IMR-90 (cell line): ENCODE measurements around the gene EFCC1. TPM values are rescaled to one million over a fixed set of nuclear protein-coding genes. Genes with fewer than 3 reads are reported as not detected.
A peak's percentile ranks its signal among the peaks of the same experiment; 100 is the strongest.

Experiments used
- ATAC-seq: fragments of 200-7000 bp; cut with Tn5 transposase; 2 replicates; pipeline ENCODE4 v1.9.1; 2020; ENCODE audit warnings: low read depth, mild to moderate bottlenecking, moderate library complexity
- BruUV-seq: library from RNA; stranded (reverse); fragments of 400-500 nt; replicated peaks from 2 replicates; lab custom pipeline; 2021; lab: Mats Ljungman, UMichigan
- CTCF ChIA-PET: fragments of 300-600 bp; formaldehyde crosslinking; extraction: SDS; loops from one replicate; lab custom pipeline; 2021; ENCODE audit warnings: antibody characterized with exemption; lab: Yijun Ruan, JAX
- POLR2A ChIA-PET: fragments of 300-600 bp; sonication (Branson Sonifier 250); formaldehyde crosslinking; loops from one replicate; lab custom pipeline; 2022; ENCODE audit warnings: antibody characterized with exemption; ENCODE audit not compliant: unreplicated experiment; lab: Charles Lee
- DNase-seq: peaks from one replicate; pipeline ENCODE4 v3.0.0; 2013
- H2AFZ ChIP-seq: replicated peaks from 2 replicates; pipeline ENCODE3; 2013; ENCODE audit warnings: low read length, mild to moderate bottlenecking; ENCODE audit not compliant: poor library complexity
- H2AK5ac ChIP-seq: 2 replicates; pipeline ENCODE4 v1.6.1; 2013; ENCODE audit warnings: low read depth, low read length, inconsistent platforms
- H2AK9ac ChIP-seq: replicated peaks from 2 replicates; pipeline ENCODE3; 2013; ENCODE audit warnings: mild to moderate bottlenecking, low read depth, low read length, moderate library complexity; ENCODE audit not compliant: poor library complexity
- H2BK120ac ChIP-seq: 2 replicates; pipeline ENCODE4 v1.6.1; 2013; ENCODE audit warnings: low read depth, low read length, inconsistent platforms
- H2BK15ac ChIP-seq: 3 replicates; pipeline ENCODE4 v1.6.1; 2013; ENCODE audit warnings: low read depth, low read length, inconsistent platforms
- H2BK20ac ChIP-seq: 2 replicates; pipeline ENCODE4 v1.6.1; 2013; ENCODE audit warnings: low read depth, mild to moderate bottlenecking, inconsistent platforms, low read length, moderate library complexity
- H2BK5ac ChIP-seq: 2 replicates; pipeline ENCODE4 v1.6.1; 2013; ENCODE audit warnings: mild to moderate bottlenecking, low read depth, low read length, inconsistent platforms; ENCODE audit not compliant: poor library complexity, severe bottlenecking
- H3K14ac ChIP-seq: replicated peaks from 2 replicates; pipeline ENCODE4 v1.6.1; 2013; ENCODE audit warnings: low read depth, low read length, inconsistent platforms
- H3K18ac ChIP-seq: 2 replicates; pipeline ENCODE4 v1.6.1; 2013; ENCODE audit warnings: low read depth, low read length, control low read depth
- H3K23ac ChIP-seq: 2 replicates; pipeline ENCODE4 v1.6.1; 2013; ENCODE audit warnings: low read depth, low read length, inconsistent platforms
- H3K27ac ChIP-seq: 2 replicates; pipeline ENCODE4 v1.5.1; 2013; ENCODE audit warnings: mild to moderate bottlenecking, control low read depth, low read length; ENCODE audit not compliant: insufficient read depth
- H3K27me3 ChIP-seq: 2 replicates; pipeline ENCODE4 v1.6.1; 2013; ENCODE audit warnings: low read length; ENCODE audit not compliant: control insufficient read depth, insufficient read depth
- H3K36me3 ChIP-seq: 2 replicates; pipeline ENCODE4 v1.6.1; 2013; ENCODE audit warnings: low read length, mixed read lengths; ENCODE audit not compliant: control insufficient read depth, insufficient read depth
- H3K4ac ChIP-seq: 2 replicates; pipeline ENCODE4 v1.6.1; 2013; ENCODE audit warnings: low read depth, low read length, inconsistent platforms
- H3K4me1 ChIP-seq: 2 replicates; pipeline ENCODE4 v1.6.1; 2013; ENCODE audit warnings: low read length, mixed read lengths; ENCODE audit not compliant: control insufficient read depth, insufficient read depth
- H3K4me2 ChIP-seq: 2 replicates; pipeline ENCODE4 v1.6.1; 2013; ENCODE audit warnings: low read depth, mild to moderate bottlenecking, control low read depth, low read length, moderate library complexity
- H3K4me3 ChIP-seq: 2 replicates; pipeline ENCODE4 v1.5.1; 2013; ENCODE audit warnings: low read depth, mild to moderate bottlenecking, control low read depth, low read length, moderate library complexity; ENCODE audit not compliant: insufficient read depth
- H3K56ac ChIP-seq: 2 replicates; pipeline ENCODE4 v1.6.1; 2013; ENCODE audit warnings: low read length, inconsistent platforms; ENCODE audit not compliant: insufficient read depth; ENCODE audit errors: extremely low read depth
- H3K79me1 ChIP-seq, 2 experiments: 2 replicates each; pipeline ENCODE4 v1.6.1; 2013; ENCODE audit warnings: low read length in 2 of 2, inconsistent platforms in 1 of 2, low read depth in 1 of 2
- H3K9ac ChIP-seq: 2 replicates; pipeline ENCODE4 v1.6.1; 2013; ENCODE audit warnings: low read depth, low read length, control low read depth
- H3K9me1 ChIP-seq: 2 replicates; pipeline ENCODE4 v1.6.1; 2013; ENCODE audit warnings: low read length, inconsistent platforms; ENCODE audit not compliant: insufficient read depth
- H3K9me3 ChIP-seq: 2 replicates; pipeline ENCODE4 v1.6.1; 2013; ENCODE audit warnings: low read length; ENCODE audit not compliant: control insufficient read depth, insufficient read depth
- H4K20me1 ChIP-seq: 2 replicates; pipeline ENCODE4 v1.6.1; 2013; ENCODE audit warnings: low read length, inconsistent platforms; ENCODE audit not compliant: insufficient read depth
- H4K5ac ChIP-seq: 2 replicates; pipeline ENCODE4 v1.6.1; 2013; ENCODE audit warnings: mild to moderate bottlenecking, low read depth, low read length, control low read depth
- H4K8ac ChIP-seq, 2 experiments: 2 replicates each; pipeline ENCODE4 v1.6.1; 2013; ENCODE audit warnings: low read depth in 2 of 2, low read length in 2 of 2, control low read depth in 1 of 2, inconsistent platforms in 1 of 2
- H4K91ac ChIP-seq: 2 replicates; pipeline ENCODE4 v1.6.1; 2013; ENCODE audit warnings: low read depth, low read length, inconsistent platforms; ENCODE audit not compliant: insufficient read depth
- BHLHE40 ChIP-seq: fragments of 150-350 bp; IDR thresholded peaks from 2 replicates; pipeline ENCODE4 v1.6.1; 2016; ENCODE audit warnings: mild to moderate bottlenecking, low read depth, low read length
- CEBPB ChIP-seq: IDR thresholded peaks from 2 replicates; pipeline ENCODE4 v1.6.1; 2012; ENCODE audit warnings: low read depth, low read length, improper control_type of control experiment
- CHD1 ChIP-seq: IDR thresholded peaks from 2 replicates; pipeline ENCODE4 v1.6.1; 2012; ENCODE audit warnings: low read depth, low read length, improper control_type of control experiment
- CTCF ChIP-seq: conservative IDR thresholded peaks from 2 replicates; pipeline ENCODE4 v1.5.1; 2012; ENCODE audit warnings: mild to moderate bottlenecking, low read depth, low read length, improper control_type of control experiment
- FOS ChIP-seq: fragments of 150-350 bp; IDR thresholded peaks from 2 replicates; pipeline ENCODE4 v1.6.1; 2016; ENCODE audit warnings: low read depth, low read length
- MAFK ChIP-seq: IDR thresholded peaks from 2 replicates; pipeline ENCODE4 v1.6.1; 2012; ENCODE audit warnings: low read depth, low read length, improper control_type of control experiment
- MAZ ChIP-seq: IDR thresholded peaks from 2 replicates; pipeline ENCODE4 v1.6.1; 2012; ENCODE audit warnings: low read depth, mild to moderate bottlenecking, low read length, improper control_type of control experiment, moderate library complexity, borderline replicate concordance
- MXI1 ChIP-seq: IDR thresholded peaks from 2 replicates; pipeline ENCODE4 v1.6.1; 2012; ENCODE audit warnings: low read depth, mild to moderate bottlenecking, low read length, moderate library complexity, borderline replicate concordance
- NFE2L2 ChIP-seq: fragments of 150-350 bp; IDR thresholded peaks from 2 replicates; pipeline ENCODE4 v1.6.1; 2016; ENCODE audit warnings: low read depth, mild to moderate bottlenecking, low read length
- POLR2A ChIP-seq: IDR thresholded peaks from 2 replicates; pipeline ENCODE4 v1.6.1; 2012; ENCODE audit warnings: mild to moderate bottlenecking, low read depth, low read length
- RAD21 ChIP-seq: IDR thresholded peaks from 2 replicates; pipeline ENCODE4 v1.6.1; 2012; ENCODE audit warnings: low read length, improper control_type of control experiment
- RFX5 ChIP-seq: IDR thresholded peaks from 2 replicates; pipeline ENCODE4 v1.8.0; 2012; ENCODE audit warnings: low read depth, mild to moderate bottlenecking, low read length, moderate library complexity
- WGBS, 2 experiments: methylation state at CpG; one replicate each; pipeline versions ENCODE4 v1.1.5 to v1.1.7; 2013; ENCODE audit warnings: missing lambda C conversion rate in 2 of 2; ENCODE audit not compliant: insufficient read length in 1 of 2; ENCODE audit errors: extremely low coverage in 2 of 2; 5-methylcytosine and 5-hydroxymethylcytosine counted together
- dilution Hi-C: fragments of 300-500 bp; cut with HindIII; formaldehyde crosslinking; loops from one replicate; pipeline ENCODE4 v1.14.3; 2018; ENCODE audit warnings: low sequenced_read_pairs; ENCODE audit not compliant: unreplicated experiment
- in situ Hi-C: fragments of 300-500 bp; cut with MboI; formaldehyde crosslinking; loops from 3 replicates; pipeline ENCODE4 v1.14.3; 2019; ENCODE audit warnings: low sequenced_read_pairs, inconsistent platforms, mixed read lengths
- intact Hi-C: fragments of 100-400 bp; cut with micrococcal nuclease; formaldehyde crosslinking; loops from 2 replicates; pipeline ENCODE4 v1.10.0; 2022
- polyA plus RNA-seq, 3 experiments: library from polyadenylated mRNA; depleted of rRNA; stranded (reverse); fragments of >200 nt; gene quantifications; 2 replicates each; pipeline ENCODE4 v1.2.3, GENCODE V29; 2012; ENCODE audit warnings: low replicate concordance in 1 of 3
- total RNA-seq: library from RNA; depleted of rRNA; stranded (reverse); fragments of >200 nt; gene quantifications from 2 replicates; pipeline ENCODE4 v1.2.3, GENCODE V29; 2012
- TF ChIP-seq, protein P1 (sequence below): fragments of 150-350 bp; IDR thresholded peaks from 2 replicates; pipeline ENCODE4 v1.6.1; 2016; ENCODE audit warnings: low read depth, mild to moderate bottlenecking, low read length, moderate library complexity, borderline replicate concordance
- TF ChIP-seq, protein P2 (sequence below): fragments of 150-350 bp; IDR thresholded peaks from 2 replicates; pipeline ENCODE4 v1.6.1; 2017; ENCODE audit warnings: mild to moderate bottlenecking, antibody characterized with exemption, low read length, low read depth

Gene EFCC1
- total and polyA plus RNA-seq, 2 of the 4 experiments (the other 2 are of a cell fraction): not detected

DNA sequence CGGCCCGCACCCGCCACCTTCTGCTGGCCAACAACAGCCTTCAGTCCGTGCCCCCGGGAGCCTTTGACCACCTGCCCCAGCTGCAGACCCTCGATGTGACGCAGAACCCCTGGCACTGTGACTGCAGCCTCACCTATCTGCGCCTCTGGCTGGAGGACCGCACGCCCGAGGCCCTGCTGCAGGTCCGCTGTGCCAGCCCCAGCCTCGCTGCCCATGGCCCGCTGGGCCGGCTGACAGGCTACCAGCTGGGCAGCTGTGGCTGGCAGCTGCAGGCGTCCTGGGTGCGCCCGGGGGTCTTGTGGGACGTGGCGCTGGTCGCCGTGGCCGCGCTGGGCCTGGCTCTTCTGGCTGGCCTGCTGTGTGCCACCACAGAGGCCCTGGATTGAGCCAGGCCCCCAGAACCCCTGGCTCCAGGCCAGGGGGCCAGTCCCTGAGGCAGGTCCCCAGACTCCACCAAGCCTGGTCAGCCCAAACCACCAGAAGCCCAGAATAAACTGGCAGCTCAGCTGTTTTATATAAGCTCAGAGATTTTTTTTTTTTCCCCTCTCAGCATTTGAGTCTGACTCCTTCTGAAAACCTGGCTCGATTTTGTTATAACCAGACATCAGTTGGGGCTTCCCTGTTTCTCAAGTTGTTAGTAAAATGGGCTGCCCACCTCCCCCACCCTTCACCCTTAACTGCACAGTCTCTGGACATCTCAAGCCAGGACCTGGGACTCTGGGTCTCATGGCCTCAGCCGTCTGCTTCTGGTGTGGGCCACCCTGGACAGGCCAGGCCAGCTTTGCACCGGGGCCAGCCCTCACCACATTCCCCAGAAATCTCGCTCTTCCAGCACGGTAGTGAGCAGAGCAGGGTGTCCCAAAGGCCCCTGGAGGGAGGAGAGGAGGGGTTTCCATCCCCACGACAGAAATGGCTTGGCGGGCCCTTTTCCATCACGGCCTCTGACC lies 61.1 kb downstream of the EFCC1 start:
- no peak overlapping the region for H2BK20ac ChIP-seq
- peak overlapping the region; percentile 56 for H2AFZ ChIP-seq
- no peak overlapping the region for H3K23ac ChIP-seq
- dilution Hi-C loops: no loop called here
- no peak overlapping the region for H3K14ac ChIP-seq
- no TSS peak for BruUV-seq
- in situ Hi-C loops: no loop called here
- ATAC-seq: no peak
- H3K4me1 ChIP-seq: peaks cover 2% of the 10 kb centered on the region; the same call in 1 of the 2 replicates
- H4K5ac ChIP-seq: no peak overlapping the region
- H3K27me3 ChIP-seq: peaks cover 32% of the 10 kb centered on the region
- no peak overlapping the region for H3K4me2 ChIP-seq
- no peak overlapping the region for H3K4me3 ChIP-seq
- H2BK120ac ChIP-seq: no peak overlapping the region
- no peak overlapping the region for H3K56ac ChIP-seq
- WGBS, 2 experiments: 81% methylated on average over 17 of the region's 32 CpGs; no CpG with 5 or more reads in 1 of the 2 experiments
- intact Hi-C loops: no loop called here
- no peak overlapping the region for H2BK15ac ChIP-seq
- ChIA-PET POLR2A (no interaction called here), CTCF (interaction anchor here (0.6 kb wide), 1 partner anchor 20 kb away, joined by 3 read pairs; no protein-coding TSS in a partner anchor)
- no peaks in the 10 kb centered on the region for H4K20me1 ChIP-seq
- H3K4ac ChIP-seq: no peak overlapping the region
- H2AK5ac ChIP-seq: no peak overlapping the region
- no peaks in the 10 kb centered on the region for H3K9me1 ChIP-seq
- no peak overlapping the region for H4K91ac ChIP-seq
- no peak overlapping the region for H3K9ac ChIP-seq
- no peak for DNase-seq
- H2BK5ac ChIP-seq: no peak overlapping the region
- no peak overlapping the region for H2AK9ac ChIP-seq
- no peak overlapping the region for H3K18ac ChIP-seq
- no peaks in the 10 kb centered on the region for H3K9me3 ChIP-seq
- no peaks in the 10 kb centered on the region for H3K36me3 ChIP-seq
- no peak overlapping the region for H3K27ac ChIP-seq
- H4K8ac ChIP-seq: no peak overlapping the region
- no peaks in the 10 kb centered on the region for H3K79me1 ChIP-seq
- TF ChIP-seq CTCF: no peak
- TF ChIP-seq POLR2A: no peak
- no peak for TF ChIP-seq RAD21
- no peak for TF ChIP-seq MAZ
- TF ChIP-seq, protein P1, sequence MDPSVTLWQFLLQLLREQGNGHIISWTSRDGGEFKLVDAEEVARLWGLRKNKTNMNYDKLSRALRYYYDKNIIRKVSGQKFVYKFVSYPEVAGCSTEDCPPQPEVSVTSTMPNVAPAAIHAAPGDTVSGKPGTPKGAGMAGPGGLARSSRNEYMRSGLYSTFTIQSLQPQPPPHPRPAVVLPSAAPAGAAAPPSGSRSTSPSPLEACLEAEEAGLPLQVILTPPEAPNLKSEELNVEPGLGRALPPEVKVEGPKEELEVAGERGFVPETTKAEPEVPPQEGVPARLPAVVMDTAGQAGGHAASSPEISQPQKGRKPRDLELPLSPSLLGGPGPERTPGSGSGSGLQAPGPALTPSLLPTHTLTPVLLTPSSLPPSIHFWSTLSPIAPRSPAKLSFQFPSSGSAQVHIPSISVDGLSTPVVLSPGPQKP: no peak
- no peak for TF ChIP-seq CHD1
- no peak for TF ChIP-seq CEBPB
- no peak for TF ChIP-seq MAFK
- TF ChIP-seq MXI1: no peak
- no peak for TF ChIP-seq BHLHE40
- TF ChIP-seq RFX5: no peak
- no peak for TF ChIP-seq NFE2L2
- TF ChIP-seq, protein P2, sequence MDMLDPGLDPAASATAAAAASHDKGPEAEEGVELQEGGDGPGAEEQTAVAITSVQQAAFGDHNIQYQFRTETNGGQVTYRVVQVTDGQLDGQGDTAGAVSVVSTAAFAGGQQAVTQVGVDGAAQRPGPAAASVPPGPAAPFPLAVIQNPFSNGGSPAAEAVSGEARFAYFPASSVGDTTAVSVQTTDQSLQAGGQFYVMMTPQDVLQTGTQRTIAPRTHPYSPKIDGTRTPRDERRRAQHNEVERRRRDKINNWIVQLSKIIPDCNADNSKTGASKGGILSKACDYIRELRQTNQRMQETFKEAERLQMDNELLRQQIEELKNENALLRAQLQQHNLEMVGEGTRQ: no peak
- no peak for TF ChIP-seq FOS
